ENCODE results near the gene VPS4B. TPM values are rescaled to one million over a fixed set of nuclear protein-coding genes. Genes with fewer than 3 reads are reported as not detected.
A peak's percentile ranks its signal among the peaks of the same experiment; 100 is the strongest.

The VPS4B gene
- total RNA-seq, 4 donors from 2014 or later: 36.0 to 50.5 (median 40.9) TPM

GRCh38 chr18:63373161-63373560, 49.1 kb downstream of the VPS4B start:
- WGBS, 2 donors: 79 to 94% methylated on average over 1 of the region's 1 CpG
- intact Hi-C loops (cut with DNase I): no loop called here
- Histone ChIP-seq H3K27ac (no peak overlapping the region), H3K4me1 (peaks cover 2 to 5% of the 10 kb centered on the region in 2 donors), H3K9me3 (no peaks in the 10 kb centered on the region), H3K36me3 (no peaks in the 10 kb centered on the region), H3K4me3 (replicated peaks in 1 of 3) (no peak overlapping the region), H3K27me3 (no peaks in the 10 kb centered on the region)
- no peak for DNase-seq
- TF ChIP-seq CTCF (IDR thresholded peaks at IDR 0.05) (no peak), POLR2A (IDR thresholded peaks at IDR 0.05) (no peak)

- no peaks in the 10 kb centered on the region for H3K27me3 ChIP-seq
- H3K4me3 ChIP-seq (replicated peaks in 1 of 3): no peak overlapping the region
- H3K4me1 ChIP-seq: peaks cover 10 to 22% of the 10 kb centered on the region in 2 donors
- H3K36me3 ChIP-seq: no peaks in the 10 kb centered on the region
- WGBS, 2 donors: 84 to 92% methylated on average over 4 of the region's 4 CpGs
- intact Hi-C loops (cut with DNase I): loop anchor here (5.0 kb wide), 1 partner anchor 54 kb away; the partner anchor contains the start of gene VPS4B
- no peak for TF ChIP-seq CTCF (IDR thresholded peaks at IDR 0.05)
- TF ChIP-seq POLR2A (IDR thresholded peaks at IDR 0.05): no peak
- H3K9me3 ChIP-seq: no peaks in the 10 kb centered on the region
- DNase-seq: no peak
- H3K27ac ChIP-seq: no peak overlapping the region
These were observed 53.7 kb downstream of the VPS4B start for GRCh38 chr18:63368611-63369010.

- intact Hi-C loops (cut with DNase I): loop anchor here (5.0 kb wide), 1 partner anchor 55 kb away; the partner anchor contains the start of gene VPS4B
- peak; percentile 98 for DNase-seq
- Histone ChIP-seq H3K4me3 (replicated peaks in 1 of 3) (peak within 1 kb of the TSS; percentile 12 to 99 (median 77)), H3K4me1 (peaks cover 10 to 22% of the 10 kb centered on the region in 2 donors), H3K9me3 (no peaks in the 10 kb centered on the region), H3K36me3 (peaks cover 0 to 2% of the 10 kb centered on the region in 2 donors), H3K27ac (peak within 1 kb of the TSS; percentile 93 to 99 (median 97)), H3K27me3 (no peaks in the 10 kb centered on the region)
- peak in 1 of 2 donors; percentile 90 for TF ChIP-seq POLR2A (IDR thresholded peaks at IDR 0.05)
- TF ChIP-seq CTCF (IDR thresholded peaks at IDR 0.05): peak in 1 of 6 experiments; percentile 11
- WGBS, 2 donors: 0% methylated on average over 7 to 26 of the region's 90 CpGs
These were observed 55.0 kb downstream of the VPS4B start, which contains the start of gene KDSR for GRCh38 chr18:63367053-63367953. Gene KDSR (minus strand): TSS chr18:63367206. CDS start chr18:63367118, 88 bp downstream.

GRCh38 chr18:63366213-63367052, 55.8 kb downstream of the VPS4B start:
- intact Hi-C loops (cut with DNase I): loop anchor here (5.0 kb wide), 1 partner anchor 56 kb away; the partner anchor contains the start of gene VPS4B
- 1% methylated on average over 25 to 43 of the region's 65 CpGs for WGBS, 2 donors
- peaks cover 10 to 22% of the 10 kb centered on the region in 2 donors for H3K4me1 ChIP-seq
- H3K9me3 ChIP-seq: no peaks in the 10 kb centered on the region
- H3K4me3 ChIP-seq (replicated peaks in 1 of 3): peak overlapping the region; percentile 12 to 99 (median 77)
- H3K27me3 ChIP-seq: no peaks in the 10 kb centered on the region
- DNase-seq: peak; percentile 65 to 69
- H3K27ac ChIP-seq: peak overlapping the region; percentile 69 to 99 (median 97)
- H3K36me3 ChIP-seq: peaks cover 7 to 11% of the 10 kb centered on the region in 2 donors
- TF ChIP-seq CTCF (IDR thresholded peaks at IDR 0.05): no peak
- TF ChIP-seq POLR2A (IDR thresholded peaks at IDR 0.05): peak in 1 of 2 donors; percentile 5
